ENCODE results near the gene SUPT5H. TPM values are rescaled to one million over a fixed set of nuclear protein-coding genes. Genes with fewer than 3 reads are reported as not detected.

The SUPT5H gene
- total and polyA plus RNA-seq, 2 of the 8 experiments (the other 6 are each of a cell fraction or from before 2014, with no cell fraction given) = 77.8 to 111 TPM

- Histone ChIP-seq H3K79me1 (ENCODE audit: low read depth, low read length) (no peaks in the 10 kb centered on the region), H3K4me3 (ENCODE audit: extremely low read depth in 1 of 4, insufficient read depth in 2 of 4, low read depth in 3 of 4, low read length in 4 of 4) (no peak overlapping the region), H4K8ac (ENCODE audit: extremely low read depth, insufficient read depth, low read length) (no peak overlapping the region), H3K14ac (ENCODE audit: insufficient read length) (no peak overlapping the region), H2AFZ (ENCODE audit: low read length) (no peak overlapping the region), H3K27me3 (replicated peaks in 1 of 4; ENCODE audit: control insufficient read depth in 3 of 4, extremely low read depth in 1 of 4, insufficient read depth in 3 of 4, low read length in 3 of 4) (no peaks in the 10 kb centered on the region), H3K4me2 (ENCODE audit: insufficient read depth in 1 of 2, low read depth in 2 of 2, low read length in 2 of 2) (no peak overlapping the region), H4K20me1 (replicated peaks in 1 of 2; ENCODE audit: control insufficient read depth in 1 of 2, insufficient read depth in 2 of 2, low read length in 2 of 2) (peaks cover 1 to 5% of the 10 kb centered on the region in 2 experiments), H3K4me1 (replicated peaks in 1 of 4; ENCODE audit: control insufficient read depth in 3 of 4, insufficient read depth in 4 of 4, low read length in 3 of 4) (peaks cover 2 to 9% (median 7%) of the 10 kb centered on the region in 4 experiments; a peak in 5 of 7 replicates), H2BK5ac (ENCODE audit: low read depth, low read length) (no peak overlapping the region), H2AK5ac (ENCODE audit: low read depth, low read length) (no peak overlapping the region), H3K79me2 (ENCODE audit: control insufficient read depth in 1 of 2, insufficient read depth in 2 of 2, low read length in 2 of 2) (no peaks in the 10 kb centered on the region), H3K27ac (ENCODE audit: low read depth, low read length) (no peak overlapping the region), H2BK15ac (ENCODE audit: low read length) (no peak overlapping the region), H4K91ac (replicated peaks; ENCODE audit: insufficient read length, low read length) (no peak overlapping the region), H3K9ac (replicated peaks in 1 of 4; ENCODE audit: extremely low read depth in 1 of 4, low read depth in 3 of 4, low read length in 3 of 4) (no peak overlapping the region), H3K18ac (ENCODE audit: extremely low read depth, low read length) (no peak overlapping the region), H3K36me3 (ENCODE audit: control insufficient read depth in 2 of 4, insufficient read depth in 4 of 4, low read length in 3 of 4) (peaks cover 19 to 52% (median 39%) of the 10 kb centered on the region in 4 experiments), H2BK20ac (ENCODE audit: low read length) (no peak overlapping the region), H3K9me3 (ENCODE audit: insufficient read depth in 2 of 2, low read depth in 1 of 2, low read length in 1 of 2) (no peaks in the 10 kb centered on the region), H3K23ac (ENCODE audit: insufficient read length) (no peak overlapping the region), H2BK12ac (ENCODE audit: low read depth, low read length) (no peak overlapping the region), H2BK120ac (replicated peaks; ENCODE audit: low read depth, low read length) (no peak overlapping the region), H4K5ac (ENCODE audit: insufficient read length, low read depth, low read length) (no peak overlapping the region), H3K23me2 (ENCODE audit: low read depth, low read length) (peaks cover 5% of the 10 kb centered on the region; the same call in 1 of the 2 replicates), H3K4ac (replicated peaks; ENCODE audit: insufficient read length, low read depth, low read length) (no peak overlapping the region), H3K56ac (replicated peaks; ENCODE audit: insufficient read length, low read depth, low read length) (no peak overlapping the region)
- ChIA-PET POLR2A (ENCODE audit: partially characterized antibody) (interaction anchor here (0.9 to 47.8 kb wide), 8 partner anchors 0 to 116 kb away, joined by 3 to 1154 read pairs (median 8); partner anchors contain the start of genes MED29, PAF1, PLEKHG2 and RPS16), CTCF (ENCODE audit: partially characterized antibody) (interaction anchor here (0.6 to 2.4 kb wide), 8 partner anchors 8 to 51 kb away, joined by 3 to 8 read pairs (median 4); no protein-coding TSS in a partner anchor)
- FAIRE-seq = no peak
- no peak for DNase-seq (ENCODE audit: low read depth in 1 of 2, low spot score in 2 of 2)
- WGBS, 2 experiments (ENCODE audit: extremely low coverage in 1 of 2, insufficient coverage in 1 of 2, insufficient read length in 1 of 2, insufficient replicate concordance in 2 of 2, low coverage in 1 of 2, low lambda C conversion rate in 2 of 2, missing lambda C conversion rate in 1 of 2) = 96% methylated on average over 35 of the region's 35 CpGs; no CpG with 5 or more reads in 1 of the 2 experiments
- TF ChIP-seq SIRT6 (IDR thresholded peaks at IDR 0.05; ENCODE audit: low read length) = no peak
- TF ChIP-seq RXRA (IDR thresholded peaks at IDR 0.05; ENCODE audit: insufficient read depth, low read depth, low read length) = no peak
- TF ChIP-seq FOSL1 (IDR thresholded peaks at IDR 0.05; ENCODE audit: insufficient read depth, low read depth, low read length) = no peak
- no peak for TF ChIP-seq HDAC6 (IDR thresholded peaks at IDR 0.05; ENCODE audit: low read depth, low read length)
- TF ChIP-seq CTCF (IDR thresholded peaks at IDR 0.05; ENCODE audit: control extremely low read depth in 1 of 3, insufficient read depth in 1 of 3, low read depth in 1 of 3, low read length in 3 of 3) = no peak
- no peak; a peak in 1 of 3 replicates for TF ChIP-seq POLR2A (IDR thresholded peaks at IDR 0.05; ENCODE audit: control extremely low read depth in 1 of 2, low read depth in 2 of 2, low read length in 2 of 2)
- no peak for TF ChIP-seq TCF12 (IDR thresholded peaks at IDR 0.05; ENCODE audit: low read depth, low read length)
These were observed 21.9 kb upstream of the SUPT5H start for GRCh38 chr19:39423258-39424086.

Measured in H1 (cell line).